Activated T-cell treated with anti-CD3 and anti-CD28 coated beads, Interleukin-2, amount 50 U/mL, for 1 hour (primary cell): ENCODE measurements around the gene ULBP1.
"Not testable (repeated sequence)": the region's sequence is repeated elsewhere in the genome, so short reads cannot be mapped to it uniquely, and the experiment has no call there.

Source experiments
- DNase-seq: peaks from one replicate; pipeline ENCODE4 v3.0.0-alpha.2; 2020

Gene ULBP1

GRCh38 chr6:149979293-149979692, 15.6 kb downstream of the ULBP1 start:
- no peak for DNase-seq

- DNase-seq = no peak
Measured at GRCh38 chr6:149983145-149983544, 19.4 kb downstream of the ULBP1 start.

DNA sequence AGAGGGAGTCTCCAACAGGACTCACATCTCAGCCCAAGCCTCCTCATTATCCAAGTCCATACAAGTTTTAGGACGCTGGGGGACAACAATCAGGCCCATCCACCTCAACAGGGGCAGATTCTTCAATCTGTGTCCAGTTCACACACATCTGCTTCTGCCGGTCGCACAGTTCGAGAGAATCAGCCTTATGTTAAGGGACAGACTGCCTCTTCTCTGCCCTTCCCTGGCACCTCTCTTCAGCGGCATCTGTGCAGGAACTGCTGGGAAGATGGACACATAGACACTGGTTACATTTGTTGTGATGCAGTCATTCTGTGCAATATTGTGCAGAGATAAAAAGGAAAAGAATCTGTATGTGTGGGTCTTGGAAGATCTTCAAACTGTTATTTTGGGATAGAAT, 21.0 kb downstream of the ULBP1 start:
- DNase-seq = no peak

DNA sequence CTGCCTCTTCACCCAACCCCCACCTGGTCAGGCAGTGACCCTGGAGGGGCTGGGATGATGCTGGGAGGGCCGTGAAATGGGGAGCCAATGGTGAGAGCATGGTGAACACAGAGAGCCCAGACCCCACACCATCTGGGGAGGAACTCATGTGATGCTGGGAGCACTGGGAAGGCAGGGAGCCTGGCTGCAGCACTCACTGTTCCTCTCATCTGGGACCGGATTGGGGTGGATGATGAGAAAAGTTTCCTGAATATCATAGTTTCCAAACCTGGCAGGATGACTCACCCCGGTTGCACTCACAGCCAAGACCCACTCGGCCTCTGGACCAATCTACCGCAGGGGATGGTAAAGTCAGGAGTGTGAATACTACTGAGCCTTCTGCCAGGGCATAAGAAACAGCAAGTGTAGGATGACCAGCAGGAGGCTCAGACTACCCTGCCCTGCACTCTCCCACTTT, 21.8 kb downstream of the ULBP1 start:
- DNase-seq = no peak

- no peak for DNase-seq
Measured at GRCh38 chr6:149987602-149988107, 23.9 kb downstream of the ULBP1 start.

- DNase-seq = no peak
Measured at GRCh38 chr6:149988550-149989346, 25.0 kb downstream of the ULBP1 start.

DNA sequence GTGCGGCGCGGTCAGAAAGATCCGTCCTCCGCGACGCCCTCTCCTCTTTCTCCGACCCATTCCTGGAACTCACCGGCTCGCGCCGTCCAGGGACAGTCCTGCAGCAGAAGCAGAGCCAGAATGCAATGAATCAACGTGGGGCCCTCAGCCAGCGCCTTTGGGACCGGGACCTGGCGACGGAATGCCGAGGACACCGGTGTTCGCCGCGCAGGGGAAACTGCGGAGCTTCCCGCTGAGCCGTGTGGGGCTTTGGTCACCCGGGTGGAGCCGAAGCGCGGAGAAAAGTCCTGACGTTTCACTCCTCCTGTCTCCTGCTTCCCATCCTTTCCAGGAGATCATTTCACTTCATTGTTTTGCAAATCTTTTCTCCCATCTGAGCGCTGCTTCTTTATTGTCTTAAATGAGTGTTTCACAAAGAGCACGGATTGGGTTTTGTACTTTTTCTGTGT, 26.5 kb downstream of the ULBP1 start:
- DNase-seq = peak; percentile 34

DNA sequence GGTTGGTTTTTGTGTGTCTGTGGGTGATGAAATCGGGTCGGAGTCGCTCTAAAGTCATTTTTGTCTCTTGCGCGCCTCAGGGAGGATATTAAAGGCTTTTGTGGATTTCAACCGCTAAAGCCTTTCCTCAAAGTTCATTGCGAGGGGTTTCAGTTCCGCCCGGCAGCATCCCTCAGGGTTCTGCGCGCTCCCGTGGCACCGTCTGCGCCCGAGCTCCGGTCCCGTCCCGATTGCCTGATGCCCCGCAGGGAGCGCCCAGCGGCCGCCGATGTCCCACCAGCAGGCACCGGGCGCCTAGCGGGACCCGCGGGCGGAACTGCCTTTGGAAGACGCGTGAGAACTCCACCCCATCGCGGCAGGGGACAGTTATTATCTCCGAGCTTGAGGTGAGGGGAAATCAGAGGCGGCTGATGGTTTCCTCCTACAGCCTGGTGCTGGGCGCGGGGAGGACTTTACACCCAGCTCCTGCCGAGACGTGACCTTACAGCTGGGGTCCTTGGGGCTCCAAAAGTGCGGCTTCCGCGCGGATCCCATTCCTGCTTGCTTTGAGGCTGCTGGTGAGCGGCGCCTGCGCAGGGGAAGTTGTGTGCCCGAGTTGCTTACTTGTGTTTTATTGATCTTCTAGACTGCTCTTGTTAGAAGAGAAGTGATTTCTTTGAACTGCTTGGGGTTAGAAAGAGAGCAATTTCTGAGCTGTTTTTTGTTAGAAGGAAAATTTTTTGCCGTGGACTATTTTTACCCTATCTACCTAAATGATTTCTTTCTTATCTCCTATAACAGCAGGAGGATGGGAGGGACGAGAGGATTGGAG, 27.1 kb downstream of the ULBP1 start:
- DNase-seq = peak; percentile 49

- DNase-seq = not testable (repeated sequence)
Measured at GRCh38 chr6:149991472-149991795, 27.7 kb downstream of the ULBP1 start.

- no peak for DNase-seq
Measured at GRCh38 chr6:149991838-149992237, 28.1 kb downstream of the ULBP1 start.

DNA sequence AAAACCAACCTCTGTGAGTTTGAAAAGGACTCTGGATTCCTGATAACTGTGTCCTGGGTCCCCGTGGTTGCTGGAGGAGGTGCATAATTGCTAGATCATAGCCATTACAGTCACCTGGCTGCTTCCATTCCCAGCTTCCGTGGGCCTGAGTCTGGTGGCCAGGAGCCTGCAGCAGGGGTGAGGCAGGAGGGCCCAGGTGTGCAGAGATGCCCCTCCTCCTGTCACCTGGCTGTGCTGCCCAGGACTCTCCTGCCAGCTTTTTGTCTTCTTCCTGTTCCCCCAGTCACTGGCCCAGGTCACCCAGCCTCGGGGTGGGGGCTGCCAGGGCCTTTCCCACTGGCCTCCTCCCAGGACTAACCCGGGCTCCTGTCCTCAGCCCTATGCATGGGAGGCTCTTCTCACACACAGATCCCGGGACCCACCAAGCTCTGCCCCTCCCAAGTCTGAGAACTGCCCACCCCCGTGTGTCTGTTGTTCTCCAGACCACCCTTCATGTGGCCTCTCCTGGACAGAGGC, 31.6 kb downstream of the ULBP1 start:
- no peak for DNase-seq

- no peak for DNase-seq
Measured at GRCh38 chr6:149995971-149996370, 32.2 kb downstream of the ULBP1 start.

GRCh38 chr6:149999636-150000035, 35.9 kb downstream of the ULBP1 start:
- DNase-seq = no peak

DNA sequence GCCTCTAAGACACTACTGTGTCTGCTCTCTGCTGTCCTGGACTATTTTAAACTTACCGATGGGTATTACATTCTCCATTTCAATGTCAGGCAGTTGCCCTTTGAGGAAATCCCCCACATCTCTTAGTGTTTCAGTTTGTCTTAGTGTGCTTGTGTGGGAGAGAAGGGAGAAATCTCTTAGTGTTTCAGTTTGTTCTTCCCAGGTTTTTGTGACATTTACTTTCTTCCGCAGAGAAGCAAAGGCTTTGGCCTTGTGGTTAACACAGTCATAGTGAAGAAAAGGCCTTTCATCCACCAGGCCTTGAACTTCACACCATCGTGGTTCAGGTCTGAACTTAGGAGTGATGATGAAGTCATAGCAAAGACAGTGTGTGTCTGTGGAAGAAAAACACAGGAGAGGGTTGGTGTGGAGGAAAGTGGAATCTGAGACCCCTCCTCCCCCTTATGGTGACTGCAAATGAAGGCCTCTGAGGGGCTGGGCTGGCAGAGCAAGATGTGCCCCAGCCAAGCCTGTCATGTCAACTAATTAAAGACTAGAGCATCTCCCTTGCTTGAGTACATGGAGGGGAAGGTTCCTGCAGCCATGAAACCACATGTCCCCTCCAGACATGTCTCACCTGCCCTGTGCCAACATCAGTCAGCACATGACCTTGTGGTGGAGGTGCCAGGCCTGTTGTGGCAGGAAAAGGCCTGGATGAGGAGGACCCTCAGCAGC, 37.7 kb downstream of the ULBP1 start:
- DNase-seq = no peak

- DNase-seq = no peak
Measured at GRCh38 chr6:150002710-150003109, 39.0 kb downstream of the ULBP1 start.

GRCh38 chr6:150003599-150003998, 39.9 kb downstream of the ULBP1 start:
- DNase-seq = not testable (repeated sequence)

DNA sequence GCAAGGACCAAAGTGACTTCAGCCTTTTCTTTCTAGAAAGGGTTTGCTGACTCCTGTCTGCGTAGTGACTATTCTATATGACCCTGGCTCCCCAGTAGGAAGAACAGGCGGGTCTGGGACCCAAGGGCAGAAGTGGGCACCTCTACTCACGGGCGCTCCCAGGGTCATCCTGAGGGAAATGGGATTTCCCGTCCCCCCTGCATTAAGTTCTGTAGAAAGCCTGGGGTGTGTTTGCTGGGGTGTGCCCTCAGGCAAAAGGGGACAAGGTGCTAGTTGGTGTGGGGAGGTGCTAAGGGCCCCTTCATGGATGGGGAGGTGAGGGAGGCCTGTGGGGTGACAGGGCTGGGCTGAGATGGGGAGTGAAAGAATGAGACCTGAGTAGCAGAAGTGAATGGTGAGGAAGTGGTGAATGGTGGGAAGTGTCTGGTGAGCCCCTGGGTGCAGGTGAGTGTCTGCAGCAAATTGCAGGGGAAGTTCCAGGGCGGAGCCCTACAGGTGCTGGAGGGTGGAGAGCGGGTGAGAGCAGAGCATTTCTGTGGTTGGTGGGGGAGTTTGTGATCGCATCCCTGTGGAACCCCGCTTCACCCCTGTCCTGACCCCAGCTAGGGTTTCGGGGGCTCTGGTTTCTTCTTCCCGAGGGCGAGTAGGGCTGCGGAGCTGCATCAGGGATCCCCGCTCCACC, 40.5 kb downstream of the ULBP1 start:
- peak; percentile 66 for DNase-seq

DNA sequence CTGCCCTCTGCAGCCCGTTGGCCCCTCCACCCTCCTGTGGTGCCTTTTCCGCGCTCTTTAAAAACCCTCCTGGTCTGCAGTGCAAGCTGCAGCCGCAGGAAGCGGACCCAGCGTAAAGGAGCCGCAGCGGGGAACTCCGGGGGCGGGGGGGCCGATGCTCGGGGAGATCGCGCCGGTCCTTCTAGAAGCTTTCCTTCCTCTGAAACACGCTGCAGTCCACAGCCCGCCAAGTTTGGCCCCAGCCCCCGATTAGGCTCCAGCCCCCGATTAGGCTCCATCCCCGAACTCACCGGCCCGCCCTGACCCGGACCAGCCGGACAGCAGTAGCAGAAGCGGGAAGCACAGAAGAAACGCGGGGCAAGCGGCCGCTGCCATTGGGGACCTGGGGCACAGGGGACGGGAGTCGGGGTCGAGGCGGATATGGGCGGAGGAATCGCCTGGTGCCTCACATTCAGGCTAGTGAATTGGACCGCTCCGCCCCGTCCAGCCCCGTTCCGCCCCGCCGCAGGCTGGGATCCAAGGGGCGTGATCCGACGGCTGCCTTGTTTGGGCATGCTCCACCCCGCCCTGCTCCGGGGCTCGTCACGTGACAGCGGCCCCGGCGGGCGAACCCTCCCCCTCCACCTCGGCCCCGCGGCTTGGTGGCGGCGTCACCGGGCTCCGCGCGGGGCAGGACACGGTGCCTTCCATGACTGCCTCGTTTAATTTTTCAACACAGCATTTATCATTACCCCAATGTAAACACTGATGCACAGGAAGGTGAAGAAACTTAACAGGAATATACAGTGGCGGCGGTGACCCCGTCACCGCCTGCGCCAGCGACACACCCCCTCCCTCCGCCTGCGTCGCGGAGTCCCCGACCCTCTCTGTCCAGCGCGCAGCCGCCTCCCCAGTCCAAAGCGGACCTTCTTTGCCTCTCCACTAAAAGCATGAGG, 41.3 kb downstream of the ULBP1 start:
- peak; percentile 89 for DNase-seq

GRCh38 chr6:150005761-150006651, 42.3 kb downstream of the ULBP1 start:
- DNase-seq = no peak

DNA sequence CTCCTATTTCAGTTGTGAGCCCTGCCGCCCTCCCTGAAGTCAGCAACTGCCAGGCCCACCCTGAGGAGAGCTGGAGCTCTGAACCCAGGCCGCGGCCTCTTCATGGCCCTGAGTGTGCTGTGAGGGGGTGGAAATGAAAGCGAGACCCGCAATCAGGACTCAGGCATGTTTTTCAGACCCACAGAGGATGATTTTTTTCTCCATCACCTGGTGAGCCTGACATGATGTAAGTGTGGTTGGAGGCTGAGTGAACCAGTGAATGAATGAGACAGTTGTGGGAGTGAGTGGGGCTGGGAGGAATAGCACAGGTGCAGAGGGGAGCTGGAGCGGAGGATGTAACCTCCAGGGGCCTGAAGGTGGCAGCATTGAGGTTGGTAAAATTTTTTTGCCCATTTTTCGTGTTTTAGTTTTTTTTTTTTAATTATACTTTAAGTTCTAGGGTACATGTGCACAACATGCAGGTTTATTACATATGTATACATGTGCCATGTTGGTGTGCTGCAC, 43.3 kb downstream of the ULBP1 start:
- peak; percentile 55 for DNase-seq
